DOHH2 (cell line): ENCODE data around the gene ETV6.

Source experiments
- CTCF ChIP-seq: fragments of 200-600 bp; sonication (generic); IDR thresholded peaks from one replicate; pipeline ENCODE4 v1.5.1; 2014; ENCODE audit warnings: antibody characterized with exemption, mild to moderate bottlenecking, low read depth, low read length; ENCODE audit not compliant: poor library complexity, severe bottlenecking
- EZH2phosphoT487 ChIP-seq: fragments of 200-600 bp; sonication (generic); IDR thresholded peaks from 2 replicates; pipeline ENCODE4 v1.6.1; 2017; ENCODE audit warnings: borderline replicate concordance, mild to moderate bottlenecking, antibody characterized with exemption, low read length, moderate library complexity, mixed read lengths

GRCh38 chr12:11807458-11807857 lies 158.0 kb downstream of the ETV6 start:
- TF ChIP-seq CTCF = no peak
- TF ChIP-seq EZH2phosphoT487 = no peak
